Measurements from ENCODE around the gene ASIC3. TPM values are rescaled to one million over a fixed set of nuclear protein-coding genes. Genes with fewer than 3 reads are reported as not detected.

Gene ASIC3
- 0.44 TPM for total RNA-seq (2013)
- polyA plus RNA-seq (1 to 10 TPM in 1 of 3 donors, not detected in 2; 2.0 TPM), polyA minus RNA-seq (0.42 and 0.48 TPM in 2 replicates), total RNA-seq (0.35 to 1.7 (median 0.59) reads per million in 11 experiments)

- no peak for DNase-seq
- Histone ChIP-seq H3K79me2 (ENCODE audit: insufficient read depth, low read length) (no peaks in the 10 kb centered on the region), H4K20me1 (ENCODE audit: insufficient read depth, low read length) (no peaks in the 10 kb centered on the region), H3K27ac (ENCODE audit: low read depth in 1 of 2, low read length in 2 of 2) (no peak within 1 kb of the TSS), H3K9ac (ENCODE audit: insufficient read depth, low read length, poor library complexity, severe bottlenecking) (no peak within 1 kb of the TSS), H3K36me3 (replicated peaks in 1 of 2; ENCODE audit: control insufficient read depth in 1 of 2, insufficient read depth in 2 of 2, low read length in 2 of 2) (no peaks in the 10 kb centered on the region), H3K4me2 (replicated peaks; ENCODE audit: extremely low read depth, low read length, poor library complexity, severe bottlenecking) (no peak within 1 kb of the TSS), H2AFZ (ENCODE audit: insufficient read depth, low read depth, low read length, poor library complexity, severe bottlenecking) (no peak within 1 kb of the TSS), H3K4me3 (replicated peaks in 1 of 3; ENCODE audit: low read depth in 2 of 3, low read length in 3 of 3) (no peak within 1 kb of the TSS), H3K9me3 (replicated peaks in 1 of 2; ENCODE audit: control insufficient read depth in 1 of 2, insufficient read depth in 1 of 2, low read length in 2 of 2) (no peaks in the 10 kb centered on the region), H3K27me3 (ENCODE audit: control insufficient read depth in 2 of 2, insufficient read depth in 2 of 2, low read length in 2 of 2) (peaks cover 0 to 11% of the 10 kb centered on the region in 2 donors), H3K4me1 (ENCODE audit: control insufficient read depth in 1 of 2, insufficient read depth in 2 of 2, low read length in 2 of 2) (peaks cover 7 to 17% of the 10 kb centered on the region in 2 donors)
- Mint-ChIP-seq H3K9me3 (peaks cover 0 to 2% (median 0%) of the 10 kb centered on the region in 7 donors), H3K36me3 (peaks cover 10 to 23% of the 10 kb centered on the region in 2 donors), H3K4me1 (peaks cover 8% of the 10 kb centered on the region), H3K27ac (peak within 1 kb of the TSS in 1 of 7 donors; percentile 63), H3K4me3 (no peak within 1 kb of the TSS), H3K27me3 (ENCODE audit: low read depth in 3 of 3) (peaks cover 7 to 23% (median 11%) of the 10 kb centered on the region in 3 donors)
- 98% methylated on average over 21 of the region's 22 CpGs for WGBS (ENCODE audit: insufficient coverage)
- TF ChIP-seq CTCF (IDR thresholded peaks at IDR 0.05): no peak
- intact Hi-C loops (cut with micrococcal nuclease): no loop called here
Measured at GRCh38 chr7:151047976-151048815, at the start of gene ASIC3. Gene ASIC3, plus strand, starts transcription at chr7:151048531. Its CDS starts 355 bp downstream, at chr7:151048886.

GRCh38 chr7:150999001-150999400 is 49.3 kb upstream of the ASIC3 start:
- no peaks in the 10 kb centered on the region for H3K36me3 Mint-ChIP-seq
- no peak overlapping the region for H3K4me3 Mint-ChIP-seq
- H3K27ac Mint-ChIP-seq: no peak overlapping the region
- Histone ChIP-seq H3K9me3 (replicated peaks in 1 of 2; ENCODE audit: control insufficient read depth in 1 of 2, insufficient read depth in 1 of 2, low read length in 2 of 2) (no peaks in the 10 kb centered on the region), H3K79me2 (ENCODE audit: insufficient read depth, low read length) (no peaks in the 10 kb centered on the region), H3K9ac (ENCODE audit: insufficient read depth, low read length, poor library complexity, severe bottlenecking) (no peak overlapping the region), H3K4me1 (ENCODE audit: control insufficient read depth in 1 of 2, insufficient read depth in 2 of 2, low read length in 2 of 2) (peaks cover 21 to 26% of the 10 kb centered on the region in 2 donors), H3K4me3 (replicated peaks in 1 of 3; ENCODE audit: low read depth in 2 of 3, low read length in 3 of 3) (no peak overlapping the region), H2AFZ (ENCODE audit: insufficient read depth, low read depth, low read length, poor library complexity, severe bottlenecking) (no peak overlapping the region), H3K36me3 (replicated peaks in 1 of 2; ENCODE audit: control insufficient read depth in 1 of 2, insufficient read depth in 2 of 2, low read length in 2 of 2) (no peaks in the 10 kb centered on the region), H3K27ac (ENCODE audit: low read depth in 1 of 2, low read length in 2 of 2) (no peak overlapping the region), H4K20me1 (ENCODE audit: insufficient read depth, low read length) (no peaks in the 10 kb centered on the region), H3K27me3 (ENCODE audit: control insufficient read depth in 2 of 2, insufficient read depth in 2 of 2, low read length in 2 of 2) (peaks cover 0 to 10% of the 10 kb centered on the region in 2 donors), H3K4me2 (replicated peaks; ENCODE audit: extremely low read depth, low read length, poor library complexity, severe bottlenecking) (no peak overlapping the region)
- no peak for TF ChIP-seq CTCF (IDR thresholded peaks at IDR 0.05)
- DNase-seq: no peak
- peaks cover 0 to 2% (median 0%) of the 10 kb centered on the region in 7 donors for H3K9me3 Mint-ChIP-seq
- H3K27me3 Mint-ChIP-seq (ENCODE audit: low read depth in 3 of 3): peaks cover 19 to 41% (median 25%) of the 10 kb centered on the region in 3 donors
- intact Hi-C loops (cut with micrococcal nuclease): no loop called here
- peaks cover 30% of the 10 kb centered on the region for H3K4me1 Mint-ChIP-seq
- WGBS (ENCODE audit: insufficient coverage): 95% methylated on average over 10 of the region's 12 CpGs
